A549 (cell line): ENCODE measurements around the gene NTN5. TPM values are rescaled to one million over a fixed set of nuclear protein-coding genes. Genes with fewer than 3 reads are reported as not detected.
A peak's percentile ranks its signal among the peaks of the same experiment; 100 is the strongest.

Experiments
- BCL3 ChIP-seq: fragments of >200 bp; sonication (Bioruptor Twin); formaldehyde crosslinking; IDR thresholded peaks from 3 replicates; pipeline ENCODE4 v1.6.1; 2016
- BHLHE40 ChIP-seq: IDR thresholded peaks from 2 replicates; pipeline ENCODE4 v1.6.1; 2012; ENCODE audit warnings: low read depth, low read length, inconsistent platforms
- CBX2 ChIP-seq: fragments of 200-600 bp; sonication (generic); IDR thresholded peaks from 2 replicates; pipeline ENCODE4 v1.6.1; 2016; ENCODE audit warnings: low read depth, mild to moderate bottlenecking, borderline replicate concordance
- CBX8 ChIP-seq: fragments of 200-600 bp; sonication (generic); IDR thresholded peaks from 2 replicates; pipeline ENCODE4 v1.6.1; 2016
- CEBPB ChIP-seq, 2 experiments: fragments of >200 bp in 1 of 2; sonication (Bioruptor Twin) in 1 of 2; formaldehyde crosslinking in 1 of 2; IDR thresholded peaks; 2 replicates each; pipeline ENCODE4 v1.6.1; 2012 to 2016
- CHD2 ChIP-seq: fragments of 150-350 bp; IDR thresholded peaks from 2 replicates; pipeline ENCODE4 v1.6.1; 2014; ENCODE audit warnings: low read length; ENCODE audit not compliant: partially characterized antibody
- CHD4 ChIP-seq: fragments of 200-600 bp; sonication (generic); IDR thresholded peaks from 2 replicates; pipeline ENCODE4 v1.6.1; 2016; ENCODE audit warnings: antibody characterized with exemption, mild to moderate bottlenecking, borderline replicate concordance
- E2F6 ChIP-seq: IDR thresholded peaks from 2 replicates; pipeline ENCODE4 v1.6.1; 2012; ENCODE audit warnings: low read depth, borderline replicate concordance
- EHF ChIP-seq: fragments of 250-450 bp; sonication (Bioruptor Pico); IDR thresholded peaks from 2 replicates; pipeline ENCODE4 v1.5.0; 2020; ENCODE audit warnings: mild to moderate bottlenecking
- EHMT2 ChIP-seq: fragments of 200-600 bp; sonication (generic); IDR thresholded peaks from 2 replicates; pipeline ENCODE4 v1.6.1; 2016; ENCODE audit warnings: antibody characterized with exemption, low read depth, mild to moderate bottlenecking, moderate library complexity
- EP300 ChIP-seq, 2 experiments: fragments of >200 bp; sonication (Bioruptor Twin); formaldehyde crosslinking; IDR thresholded peaks; 2 replicates in 1 of 2; 3 replicates in 1 of 2; pipeline ENCODE4 v1.6.1; 2016 to 2017
- ESRRA ChIP-seq: fragments of 150-350 bp; IDR thresholded peaks from 2 replicates; pipeline ENCODE4 v1.6.1; 2014; ENCODE audit warnings: mild to moderate bottlenecking, low read length, borderline replicate concordance
- FOSB ChIP-seq: fragments of 250-450 bp; sonication (Bioruptor Pico); IDR thresholded peaks from 2 replicates; pipeline ENCODE4 v1.5.0; 2020; ENCODE audit warnings: mild to moderate bottlenecking, moderate library complexity
- GATA3 ChIP-seq: IDR thresholded peaks from 2 replicates; pipeline ENCODE4 v1.6.1; 2012; ENCODE audit warnings: borderline replicate concordance
- HDAC2 ChIP-seq: fragments of 200-600 bp; sonication (generic); IDR thresholded peaks from 2 replicates; pipeline ENCODE4 v1.6.1; 2016
- HES2 ChIP-seq: fragments of >200 bp; sonication (Bioruptor Twin); formaldehyde crosslinking; IDR thresholded peaks from 2 replicates; pipeline ENCODE4 v1.6.1; 2016
- HMGXB4 ChIP-seq: fragments of 250-450 bp; sonication (Bioruptor Pico); IDR thresholded peaks from 2 replicates; pipeline ENCODE4 v1.5.0; 2021; ENCODE audit warnings: mild to moderate bottlenecking, moderate library complexity, borderline replicate concordance
- HOXA7 ChIP-seq: fragments of 250-450 bp; sonication (Bioruptor Pico); IDR thresholded peaks from 2 replicates; pipeline ENCODE4 v1.5.0; 2020; ENCODE audit warnings: mild to moderate bottlenecking, moderate library complexity
- JUNB ChIP-seq: fragments of >200 bp; sonication (Bioruptor Twin); formaldehyde crosslinking; IDR thresholded peaks from 2 replicates; pipeline ENCODE4 v1.6.1; 2016
- KDM1A ChIP-seq: fragments of 200-600 bp; sonication (generic); IDR thresholded peaks from 2 replicates; pipeline ENCODE4 v1.6.1; 2016; ENCODE audit warnings: low read depth, mild to moderate bottlenecking
- MYC ChIP-seq: IDR thresholded peaks from 2 replicates; pipeline ENCODE4 v1.6.1; 2012; ENCODE audit warnings: mild to moderate bottlenecking, inconsistent platforms, low read length, improper control_type of control experiment, borderline replicate concordance
- NFE2L2 ChIP-seq: fragments of 150-350 bp; conservative IDR thresholded peaks from 2 replicates; pipeline ENCODE4 v1.6.1; 2014; ENCODE audit warnings: low read length
- NR3C1 ChIP-seq: fragments of >200 bp; sonication (Bioruptor Twin); formaldehyde crosslinking; IDR thresholded peaks from 3 replicates; pipeline ENCODE4 v1.6.1; 2017
- PBX3 ChIP-seq: IDR thresholded peaks from 2 replicates; pipeline ENCODE4 v1.6.1; 2012
- POLR2A ChIP-seq: IDR thresholded peaks from 2 replicates; pipeline ENCODE4 v1.6.1; 2012; ENCODE audit warnings: mild to moderate bottlenecking, low read length
- POLR2AphosphoS2 ChIP-seq: conservative IDR thresholded peaks from 2 replicates; pipeline ENCODE4 v1.6.1; 2012; ENCODE audit warnings: low read length, improper control_type of control experiment, inconsistent platforms
- RARB ChIP-seq: fragments of 250-450 bp; sonication (Bioruptor Pico); IDR thresholded peaks from 2 replicates; pipeline ENCODE4 v1.8.0; 2021; ENCODE audit warnings: mild to moderate bottlenecking, moderate library complexity
- REST ChIP-seq: fragments of 200-600 bp; sonication (generic); IDR thresholded peaks from 2 replicates; pipeline ENCODE4 v1.6.1; 2016; ENCODE audit warnings: antibody characterized with exemption, mild to moderate bottlenecking, moderate library complexity
- RFX5 ChIP-seq: fragments of 450-650 bp; IDR thresholded peaks from 2 replicates; pipeline ENCODE4 v1.7.1; 2014; ENCODE audit warnings: antibody characterized with exemption, mild to moderate bottlenecking, moderate library complexity
- RNF2 ChIP-seq: fragments of 200-600 bp; sonication (generic); IDR thresholded peaks from 2 replicates; pipeline ENCODE4 v1.6.1; 2016; ENCODE audit warnings: low read depth, mild to moderate bottlenecking, antibody characterized with exemption, moderate library complexity, borderline replicate concordance
- SMC3 ChIP-seq: fragments of >200 bp; sonication (Bioruptor Twin); formaldehyde crosslinking; IDR thresholded peaks from 3 replicates; pipeline ENCODE4 v1.6.1; 2018; ENCODE audit warnings: inconsistent platforms
- TFCP2L1 ChIP-seq: fragments of 250-450 bp; sonication (Bioruptor Pico); IDR thresholded peaks from 2 replicates; pipeline ENCODE4 v1.5.0; 2021; ENCODE audit warnings: mild to moderate bottlenecking
- TP53 ChIP-seq: fragments of 250-450 bp; sonication (Bioruptor Pico); IDR thresholded peaks from 2 replicates; pipeline ENCODE4 v1.5.0; 2021; ENCODE audit warnings: mild to moderate bottlenecking, moderate library complexity
- USF2 ChIP-seq: fragments of 450-650 bp; IDR thresholded peaks from 2 replicates; pipeline ENCODE4 v1.6.1; 2014; ENCODE audit warnings: antibody characterized with exemption
- ZC3H11A ChIP-seq: fragments of 450-650 bp; IDR thresholded peaks from 2 replicates; pipeline ENCODE4 v1.6.1; 2014; ENCODE audit warnings: antibody characterized with exemption, mild to moderate bottlenecking
- polyA plus RNA-seq, 4 experiments: library from polyadenylated mRNA; depleted of rRNA in 3 of 4; stranded (reverse); fragments of >200 nt; fragmentation: RNase III in 1 of 4; extraction: RNeasy Plus Mini Kit Qiagen cat#74134 plus additional on column Dnase treatment in 1 of 4; gene quantifications; 2 replicates in 3 of 4; 3 replicates in 1 of 4; pipeline ENCODE4 v1.2.3, GENCODE V29; 2011 to 2017

Gene NTN5
- polyA plus RNA-seq, 2 of the 4 experiments (the other 2 are of a cell fraction): 0.18 to 0.22 TPM

GRCh38 chr19:48720613-48721296 is 47.9 kb upstream of the NTN5 start (continued):
- TF ChIP-seq HOXA7 (CRISPR knock-in tag) (no peak), NR3C1 (no peak), EP300 (IDR thresholded peaks at IDR 0.05) (no peak), BHLHE40 (no peak), POLR2AphosphoS2 (no peak), SMC3 (no peak), RARB (no peak), BCL3 (no peak), ZC3H11A (no peak), RFX5 (peak; percentile 65), GATA3 (no peak; the same call in 1 of the 2 replicates), POLR2A (peak; percentile 24; the same call in 1 of the 2 replicates), JUNB (no peak), FOSB (no peak), HMGXB4 (no peak), KDM1A (no peak), CBX2 (no peak), EHF (CRISPR knock-in tag) (no peak), RNF2 (no peak), NFE2L2 (no peak), CHD4 (no peak), CBX8 (no peak), REST (peak; percentile 50; the same call in 1 of the 2 replicates), HES2 (no peak), ESRRA (no peak), CHD2 (peak; percentile 43), HDAC2 (no peak), MYC (peak; percentile 64; the same call in 1 of the 2 replicates), CEBPB (IDR thresholded peaks at IDR 0.05) (no peak), PBX3 (peak; percentile 83), E2F6 (peak; percentile 57; the same call in 1 of the 2 replicates), TP53 (CRISPR knock-in tag) (no peak; the same call in 1 of the 2 replicates), EHMT2 (no peak), USF2 (peak; percentile 79), TFCP2L1 (no peak)
